Measurements from ENCODE around the gene HECTD4.

Gene HECTD4

DNA sequence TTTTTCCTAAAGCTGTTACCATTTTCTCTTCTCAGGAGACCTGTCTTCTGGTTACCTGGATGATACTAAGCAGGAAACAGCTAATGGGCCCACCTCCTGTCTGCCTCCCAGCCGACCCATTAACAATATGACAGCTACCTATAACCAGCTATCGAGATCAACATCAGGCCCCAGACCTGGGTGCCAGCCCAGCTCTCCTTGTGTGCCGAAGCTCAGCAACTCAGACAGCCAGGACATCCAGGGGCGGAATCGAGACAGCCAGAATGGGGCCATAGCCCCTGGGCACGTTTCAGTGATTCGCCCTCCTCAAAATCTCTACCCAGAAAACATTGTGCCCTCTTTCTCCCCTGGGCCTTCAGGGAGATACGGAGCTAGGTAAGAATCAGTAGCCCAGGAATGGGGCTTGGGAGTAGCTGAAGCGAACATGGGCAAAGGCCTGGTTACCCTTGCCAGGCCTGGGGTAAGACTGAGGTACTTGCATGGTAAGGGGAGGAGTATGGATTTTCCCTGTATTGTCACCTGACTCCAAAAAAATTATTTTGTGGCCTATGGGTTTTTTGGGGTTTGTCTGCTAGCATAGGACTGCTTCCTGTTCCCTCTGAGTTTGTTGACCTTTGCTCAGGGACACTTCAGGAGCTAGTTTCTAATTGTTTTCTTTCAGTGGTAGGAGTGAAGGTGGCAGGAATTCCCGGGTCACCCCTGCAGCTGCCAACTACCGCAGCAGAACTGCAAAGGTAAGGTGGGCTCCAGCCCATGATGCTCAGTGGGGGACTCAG lies 230.3 kb downstream of the HECTD4 start:
- Mint-ChIP-seq H3K4me3 (no peak overlapping the region), H3K27ac (peak overlapping the region; percentile 15)

DNA sequence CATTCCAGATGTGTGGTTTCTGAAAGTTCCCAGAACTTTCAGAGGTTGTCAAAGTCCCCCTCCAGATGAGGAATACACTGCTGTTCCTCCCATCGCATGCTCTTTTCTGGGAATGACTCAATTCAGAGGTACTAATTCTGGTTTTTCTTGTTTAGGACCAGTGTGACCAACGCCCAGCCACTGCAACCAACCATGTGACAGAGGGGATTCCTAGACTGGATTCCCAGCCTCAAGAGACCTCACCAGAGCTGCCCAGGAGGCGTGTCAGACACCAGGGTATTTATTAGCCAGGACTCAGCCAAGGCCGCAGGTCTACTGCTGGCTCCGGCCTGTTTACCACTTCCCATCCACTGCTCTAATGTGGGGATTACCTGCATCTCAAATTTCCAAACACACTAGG lies 232.6 kb downstream of the HECTD4 start:
- Mint-ChIP-seq H3K27ac (no peak overlapping the region), H3K9me3 (no peaks in the 10 kb centered on the region), H3K36me3 (ENCODE audit: low read depth) (peaks cover 97% of the 10 kb centered on the region), H3K27me3 (no peaks in the 10 kb centered on the region), H3K4me3 (no peak overlapping the region), H3K4me1 (ENCODE audit: low read depth) (peaks cover 16% of the 10 kb centered on the region)
- intact Hi-C loops (cut with micrococcal nuclease), result loop anchor here (5.0 kb wide), 1 partner anchor 72 kb away; no protein-coding TSS in a partner anchor

More for the DNA sequence above, 230.3 kb downstream of the HECTD4 start:
- Mint-ChIP-seq H3K4me1 (ENCODE audit: low read depth) (peaks cover 11% of the 10 kb centered on the region), H3K27me3 (no peaks in the 10 kb centered on the region), H3K9me3 (no peaks in the 10 kb centered on the region), H3K36me3 (ENCODE audit: low read depth) (peaks cover 96% of the 10 kb centered on the region)
- intact Hi-C loops (cut with micrococcal nuclease), result no loop called here

DNA sequence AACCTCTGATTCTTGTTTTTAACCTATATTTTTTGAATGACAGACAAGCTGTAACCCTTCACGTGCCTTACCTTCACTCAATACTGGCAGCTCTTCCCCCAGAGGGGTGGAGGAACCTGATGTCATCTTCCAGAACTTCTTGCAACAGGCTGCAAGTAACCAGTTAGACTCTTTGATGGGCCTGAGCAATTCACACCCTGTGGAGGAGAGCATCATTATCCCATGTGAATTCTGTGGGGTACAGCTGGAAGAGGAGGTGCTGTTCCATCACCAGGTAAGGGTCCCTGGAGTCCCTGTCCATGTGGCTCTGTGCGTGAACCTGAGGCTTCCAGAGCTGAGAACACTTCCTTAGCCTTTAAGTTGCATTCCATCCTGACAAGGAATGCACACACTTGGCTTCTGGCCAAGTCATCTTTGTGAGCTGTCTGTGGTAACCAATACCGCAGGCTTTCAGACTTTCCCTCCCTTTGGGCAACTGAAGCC lies 234.2 kb downstream of the HECTD4 start:
- Mint-ChIP-seq H3K27me3 (no peaks in the 10 kb centered on the region), H3K4me3 (no peak overlapping the region), H3K4me1 (ENCODE audit: low read depth) (peaks cover 16% of the 10 kb centered on the region), H3K36me3 (ENCODE audit: low read depth) (peaks cover 97% of the 10 kb centered on the region), H3K27ac (no peak overlapping the region), H3K9me3 (no peaks in the 10 kb centered on the region)
- intact Hi-C loops (cut with micrococcal nuclease), result loop anchor here (5.0 kb wide), 1 partner anchor 71 kb away; no protein-coding TSS in a partner anchor

DNA sequence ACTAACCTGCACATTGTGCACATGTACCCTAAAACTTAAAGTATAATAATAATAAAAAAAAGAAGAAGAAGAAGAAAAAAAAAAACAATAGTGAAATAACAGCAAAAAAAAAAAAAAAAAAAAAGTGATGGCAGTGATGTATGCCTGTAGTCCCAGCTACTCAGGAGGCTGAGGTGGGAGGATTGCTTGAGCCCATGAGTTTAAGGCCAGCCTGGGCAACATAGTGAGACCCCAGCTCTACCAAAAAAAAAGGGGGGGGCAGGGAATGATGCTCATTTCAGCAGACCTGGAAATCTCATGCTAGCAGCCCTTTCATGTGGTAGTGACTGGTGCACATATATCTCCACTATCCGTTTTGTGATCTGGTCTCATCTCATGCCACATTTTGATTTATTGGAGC lies 236.1 kb downstream of the HECTD4 start:
- H3K27ac Mint-ChIP-seq, result no peak overlapping the region
- no peak overlapping the region for H3K4me3 Mint-ChIP-seq
- H3K27me3 Mint-ChIP-seq, result no peaks in the 10 kb centered on the region
- H3K36me3 Mint-ChIP-seq (ENCODE audit: low read depth), result peaks cover 97% of the 10 kb centered on the region
- intact Hi-C loops (cut with micrococcal nuclease), result loop anchor here (5.0 kb wide), 1 partner anchor 69 kb away; no protein-coding TSS in a partner anchor
- peaks cover 11% of the 10 kb centered on the region for H3K4me1 Mint-ChIP-seq (ENCODE audit: low read depth)
- H3K9me3 Mint-ChIP-seq, result no peaks in the 10 kb centered on the region

DNA sequence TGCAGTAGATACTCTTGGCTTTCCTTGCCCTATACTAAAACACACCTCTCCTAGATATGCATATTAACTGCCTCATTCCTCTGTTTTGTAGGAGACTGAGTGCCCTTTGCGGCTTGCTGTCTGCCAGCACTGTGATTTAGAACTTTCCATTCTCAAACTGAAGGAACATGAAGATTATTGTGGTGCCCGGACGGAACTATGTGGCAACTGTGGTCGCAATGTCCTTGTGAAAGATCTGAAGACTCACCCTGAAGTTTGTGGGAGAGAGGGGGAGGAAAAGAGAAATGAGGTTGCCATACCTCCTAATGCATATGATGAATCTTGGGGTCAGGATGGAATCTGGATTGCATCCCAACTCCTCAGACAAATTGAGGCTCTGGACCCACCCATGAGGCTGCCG lies 241.5 kb downstream of the HECTD4 start:
- Mint-ChIP-seq H3K4me3 (no peak overlapping the region), H3K9me3 (no peaks in the 10 kb centered on the region), H3K36me3 (ENCODE audit: low read depth) (peaks cover 96% of the 10 kb centered on the region), H3K27ac (no peak overlapping the region), H3K4me1 (ENCODE audit: low read depth) (peaks cover 10% of the 10 kb centered on the region), H3K27me3 (no peaks in the 10 kb centered on the region)
- intact Hi-C loops (cut with micrococcal nuclease), result no loop called here

DNA sequence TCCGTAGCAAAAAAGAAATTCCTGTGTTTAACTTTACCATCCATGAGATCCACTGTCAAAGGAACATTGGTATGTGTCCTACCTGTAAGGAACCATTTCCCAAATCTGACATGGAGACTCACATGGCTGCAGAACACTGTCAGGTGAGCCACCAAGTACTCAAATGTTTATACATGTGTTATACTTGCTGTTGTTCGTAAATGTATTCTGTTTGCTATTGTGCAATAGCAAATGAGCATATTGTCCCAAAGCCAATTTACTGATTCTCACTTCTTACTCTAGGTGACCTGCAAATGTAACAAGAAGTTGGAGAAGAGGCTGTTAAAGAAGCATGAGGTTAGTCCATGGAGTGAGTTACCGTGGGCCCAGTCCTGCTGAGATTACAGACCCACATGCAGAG lies 247.5 kb downstream of the HECTD4 start:
- peaks cover 75% of the 10 kb centered on the region for H3K36me3 Mint-ChIP-seq (ENCODE audit: low read depth)
- no peaks in the 10 kb centered on the region for H3K27me3 Mint-ChIP-seq
- H3K4me1 Mint-ChIP-seq (ENCODE audit: low read depth), result peaks cover 21% of the 10 kb centered on the region
- no peak overlapping the region for H3K27ac Mint-ChIP-seq
- intact Hi-C loops (cut with micrococcal nuclease), result loop anchor here (5.0 kb wide), 1 partner anchor 37 kb away; no protein-coding TSS in a partner anchor
- H3K4me3 Mint-ChIP-seq, result no peak overlapping the region
- H3K9me3 Mint-ChIP-seq, result no peaks in the 10 kb centered on the region

DNA sequence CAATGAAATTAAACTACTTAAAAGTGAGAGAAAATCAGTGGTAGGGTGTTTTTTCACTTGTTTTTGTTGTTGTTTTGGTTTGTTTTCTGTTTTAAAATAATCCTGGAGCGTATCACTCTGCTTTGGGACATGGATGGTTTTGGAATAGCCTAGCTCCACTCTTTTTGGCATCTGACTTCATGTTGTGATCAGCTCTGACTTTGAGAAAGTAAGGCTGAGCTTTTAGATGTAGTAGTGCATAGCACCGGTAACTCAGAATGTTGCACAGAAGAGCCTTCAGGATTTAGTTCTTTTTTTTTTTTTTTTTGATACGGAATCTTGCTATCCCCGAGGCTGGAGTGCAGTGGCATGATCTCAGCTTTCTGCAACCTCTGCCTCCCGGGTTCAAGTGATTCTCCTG lies 248.8 kb downstream of the HECTD4 start:
- intact Hi-C loops (cut with micrococcal nuclease), result loop anchor here (5.0 kb wide), 1 partner anchor 36 kb away; no protein-coding TSS in a partner anchor
- H3K27me3 Mint-ChIP-seq, result no peaks in the 10 kb centered on the region
- H3K4me3 Mint-ChIP-seq, result no peak overlapping the region
- no peaks in the 10 kb centered on the region for H3K9me3 Mint-ChIP-seq
- H3K4me1 Mint-ChIP-seq (ENCODE audit: low read depth), result peaks cover 29% of the 10 kb centered on the region
- peaks cover 62% of the 10 kb centered on the region for H3K36me3 Mint-ChIP-seq (ENCODE audit: low read depth)
- H3K27ac Mint-ChIP-seq, result peak overlapping the region; percentile 61

DNA sequence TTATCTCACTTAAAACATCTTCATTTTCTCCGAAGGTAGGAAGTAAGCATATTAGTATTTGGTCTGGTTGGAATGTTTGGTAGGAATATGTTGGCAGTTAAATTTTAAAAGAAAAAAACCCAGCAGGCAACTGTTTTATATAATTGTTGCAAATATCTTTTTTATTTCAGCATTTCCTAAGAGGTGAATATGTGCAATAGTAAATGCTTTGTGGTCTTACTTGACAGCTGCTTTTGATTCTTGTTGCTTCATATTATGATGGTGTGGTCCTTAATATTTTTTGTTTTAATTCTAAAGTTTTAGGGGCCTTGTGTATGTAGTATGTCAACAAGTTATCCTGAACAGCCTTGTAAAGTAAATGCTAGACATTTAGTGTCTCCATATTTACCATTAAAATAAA lies 250.5 kb downstream of the HECTD4 start:
- peaks cover 58% of the 10 kb centered on the region for H3K36me3 Mint-ChIP-seq (ENCODE audit: low read depth)
- peak overlapping the region; percentile 44 for H3K4me3 Mint-ChIP-seq
- H3K9me3 Mint-ChIP-seq, result no peaks in the 10 kb centered on the region
- peak overlapping the region; percentile 84 for H3K27ac Mint-ChIP-seq
- peaks cover 40% of the 10 kb centered on the region for H3K4me1 Mint-ChIP-seq (ENCODE audit: low read depth)
- no peaks in the 10 kb centered on the region for H3K27me3 Mint-ChIP-seq
- intact Hi-C loops (cut with micrococcal nuclease), result loop anchor here (5.0 kb wide), 1 partner anchor 34 kb away; no protein-coding TSS in a partner anchor

DNA sequence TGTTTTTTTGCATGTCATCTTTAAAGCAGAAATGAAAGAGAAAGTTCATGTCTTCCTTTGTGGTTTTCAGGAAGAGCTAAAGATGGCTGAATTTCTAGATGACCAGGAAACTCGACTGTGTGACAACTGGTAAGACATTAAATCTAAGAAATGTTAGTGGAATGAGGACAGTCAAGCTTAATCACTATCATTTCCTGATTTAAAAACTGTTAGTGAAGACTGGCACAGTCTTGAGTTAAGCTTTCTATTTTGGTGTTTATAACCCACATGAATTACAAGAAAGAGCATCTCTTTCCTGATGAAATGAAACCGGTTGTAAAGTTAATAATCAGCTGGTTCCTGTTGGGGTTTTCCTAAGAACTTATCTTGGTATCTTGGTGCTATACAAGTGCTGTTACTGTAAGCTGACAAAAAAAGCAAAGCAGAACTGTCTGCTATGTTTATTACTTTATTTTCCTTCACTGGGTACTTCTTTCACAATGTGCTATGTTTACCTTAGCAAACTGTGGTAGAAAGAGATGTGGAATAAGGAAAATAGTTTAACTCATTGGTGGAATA lies 251.7 kb downstream of the HECTD4 start:
- H3K4me3 Mint-ChIP-seq, result peak overlapping the region; percentile 44
- no peaks in the 10 kb centered on the region for H3K9me3 Mint-ChIP-seq
- H3K4me1 Mint-ChIP-seq (ENCODE audit: low read depth), result peaks cover 46% of the 10 kb centered on the region
- H3K27ac Mint-ChIP-seq, result peak overlapping the region; percentile 84
- peaks cover 56% of the 10 kb centered on the region for H3K36me3 Mint-ChIP-seq (ENCODE audit: low read depth)
- intact Hi-C loops (cut with micrococcal nuclease), result loop anchor here (5.0 kb wide), 1 partner anchor 33 kb away; no protein-coding TSS in a partner anchor
- no peaks in the 10 kb centered on the region for H3K27me3 Mint-ChIP-seq

DNA sequence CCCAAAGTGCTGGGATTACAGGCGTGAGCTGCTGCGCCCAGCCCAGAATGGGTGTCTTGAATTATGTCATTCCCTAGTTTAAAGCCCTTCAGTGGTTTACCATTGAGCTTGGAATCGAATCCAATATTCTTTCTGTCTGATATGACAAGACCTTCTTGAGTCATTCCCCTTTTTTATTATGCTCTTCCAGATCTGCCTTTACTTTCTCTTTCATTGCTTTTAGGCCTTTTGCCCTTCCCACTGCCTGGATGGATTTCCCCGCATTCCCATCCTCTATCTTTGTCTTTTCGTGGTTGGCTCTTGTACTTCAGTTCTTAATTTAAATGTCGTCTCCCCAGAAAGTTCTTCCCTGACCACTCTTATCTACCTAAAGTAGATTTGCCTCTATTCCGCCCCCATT lies 255.3 kb downstream of the HECTD4 start:
- H3K4me1 Mint-ChIP-seq (ENCODE audit: low read depth), result peaks cover 32% of the 10 kb centered on the region

DNA sequence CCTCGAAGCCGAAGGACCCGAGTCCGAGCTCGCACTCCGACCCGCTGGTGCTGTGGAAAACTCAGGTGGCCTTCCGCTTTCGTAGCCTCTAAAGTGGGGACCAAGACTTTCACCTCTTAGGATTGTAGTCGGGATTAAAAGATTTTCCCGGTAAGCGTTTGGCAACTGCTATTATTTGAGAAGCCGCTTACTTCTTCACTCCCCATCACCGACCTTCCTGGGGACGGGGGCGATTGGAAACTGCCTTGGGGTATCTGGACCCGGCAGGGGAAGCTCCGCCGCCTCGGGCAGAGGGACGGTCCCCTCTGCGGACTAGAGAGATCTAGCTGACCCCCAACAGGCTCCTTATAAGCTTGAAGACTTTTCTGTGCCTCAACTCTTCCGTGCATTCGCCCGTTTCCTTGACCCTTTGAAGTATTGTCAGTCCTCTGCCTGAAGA lies 256.2 kb downstream of the HECTD4 start:
- Mint-ChIP-seq H3K27me3 (no peaks in the 10 kb centered on the region), H3K4me1 (ENCODE audit: low read depth) (peaks cover 25% of the 10 kb centered on the region), H3K27ac (peak overlapping the region; percentile 87), H3K9me3 (no peaks in the 10 kb centered on the region), H3K4me3 (peak overlapping the region; percentile 84), H3K36me3 (ENCODE audit: low read depth) (peaks cover 22% of the 10 kb centered on the region)
- intact Hi-C loops (cut with micrococcal nuclease), result loop anchor here (2.0 to 10.0 kb wide), 3 partner anchors 17 to 181 kb away; partner anchors contain the start of genes ERP29, NAA25 and TMEM116

More for the DNA sequence above, 255.3 kb downstream of the HECTD4 start:
- intact Hi-C loops (cut with micrococcal nuclease), result loop anchor here (10.0 kb wide), 1 partner anchor 182 kb away; no protein-coding TSS in a partner anchor
- H3K36me3 Mint-ChIP-seq (ENCODE audit: low read depth), result peaks cover 30% of the 10 kb centered on the region
- no peaks in the 10 kb centered on the region for H3K27me3 Mint-ChIP-seq
- no peaks in the 10 kb centered on the region for H3K9me3 Mint-ChIP-seq
- peak overlapping the region; percentile 84 for H3K4me3 Mint-ChIP-seq
- H3K27ac Mint-ChIP-seq, result peak overlapping the region; percentile 87

DNA sequence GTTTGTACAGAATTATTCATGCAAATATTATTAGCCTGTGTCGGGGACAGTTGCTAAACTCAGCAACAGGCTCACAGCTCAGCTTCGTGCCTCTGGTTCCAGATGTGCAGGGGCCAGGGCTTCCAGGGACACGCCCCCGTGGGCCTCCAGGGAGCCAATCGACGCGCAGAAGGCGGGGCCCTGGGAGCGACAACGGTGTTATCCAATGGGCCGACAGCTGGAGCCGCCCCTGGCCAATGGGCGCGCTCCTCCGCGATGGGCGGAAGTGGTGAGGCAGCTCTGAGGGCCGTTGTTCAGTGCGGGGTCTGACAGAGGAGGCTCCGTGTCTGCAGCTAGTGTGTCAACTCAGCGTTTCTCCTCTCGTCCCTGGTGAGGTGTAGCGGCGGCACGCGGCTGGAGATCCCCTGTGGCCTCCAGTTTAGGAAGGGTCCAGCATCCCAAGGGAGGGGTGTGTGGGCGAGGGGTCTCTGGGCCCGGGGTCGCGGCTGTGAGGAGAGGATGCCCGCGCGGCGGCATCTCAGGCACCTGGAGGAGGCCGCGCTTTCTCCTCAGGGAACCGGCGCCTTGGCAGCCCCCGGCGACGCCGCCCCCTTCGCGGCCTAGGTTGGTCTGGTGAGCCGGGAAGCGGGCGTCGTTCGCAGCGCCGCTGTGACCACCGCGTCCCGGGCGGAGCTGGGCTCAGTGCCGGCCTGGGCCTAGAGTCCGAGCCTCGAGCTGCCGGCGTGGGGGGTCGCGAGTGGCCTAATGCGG lies 256.8 kb downstream of the HECTD4 start, which contains the start of gene TRAFD1:
TSS of gene TRAFD1 (plus strand) at position 311 of the 750 bp plus-strand sequence. CDS start 4,963 bp downstream, outside the sequence.
- Mint-ChIP-seq H3K27ac (peak within 1 kb of the TSS; percentile 87), H3K4me3 (peak within 1 kb of the TSS; percentile 84), H3K36me3 (ENCODE audit: low read depth) (peaks cover 22% of the 10 kb centered on the region), H3K27me3 (no peaks in the 10 kb centered on the region), H3K4me1 (ENCODE audit: low read depth) (peaks cover 30% of the 10 kb centered on the region), H3K9me3 (no peaks in the 10 kb centered on the region)
- intact Hi-C loops (cut with micrococcal nuclease), result loop anchor here (2.0 to 10.0 kb wide), 3 partner anchors 17 to 181 kb away; partner anchors contain the start of genes ERP29, NAA25 and TMEM116

DNA sequence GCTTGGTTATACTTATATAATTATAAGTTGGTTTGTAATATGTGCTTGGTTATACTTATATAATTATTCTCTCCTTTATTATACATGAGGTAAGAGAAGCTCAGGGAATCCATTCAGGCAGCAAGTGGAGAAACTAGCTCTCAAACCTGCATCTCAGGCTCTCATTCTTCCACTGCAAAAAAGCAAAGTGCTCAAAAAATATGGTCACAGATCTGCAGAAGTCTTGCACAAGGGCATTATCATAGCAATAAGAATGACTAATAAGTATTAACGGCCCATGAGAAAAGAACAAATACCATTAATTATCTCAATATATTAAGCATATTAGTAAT lies 257.3 kb downstream of the HECTD4 start:
- H3K4me3 Mint-ChIP-seq, result no peak overlapping the region
- peaks cover 30% of the 10 kb centered on the region for H3K4me1 Mint-ChIP-seq (ENCODE audit: low read depth)
- intact Hi-C loops (cut with micrococcal nuclease), result loop anchor here (2.0 to 10.0 kb wide), 3 partner anchors 16 to 180 kb away; partner anchors contain the start of genes ERP29, NAA25 and TMEM116
- no peak overlapping the region for H3K27ac Mint-ChIP-seq
- no peaks in the 10 kb centered on the region for H3K9me3 Mint-ChIP-seq
- H3K36me3 Mint-ChIP-seq (ENCODE audit: low read depth), result peaks cover 22% of the 10 kb centered on the region
- H3K27me3 Mint-ChIP-seq, result no peaks in the 10 kb centered on the region

Measured in dendritic cell treated with granulocyte-macrophage colony-stimulating factor and Interleukin-4, amounts not matched to agents 40 ng/mL and 50 ng/mL, for 4 days (primary cell).